Activated T-cell treated with anti-CD3 and anti-CD28 coated beads, Interleukin-2, amount 50 U/mL, for 1 hour (primary cell): ENCODE data around the gene CDH4.

Source experiments
- DNase-seq: peaks from one replicate; pipeline ENCODE4 v3.0.0-alpha.2; 2020

The CDH4 gene

GRCh38 chr20:61594198-61594597 lies 342.1 kb downstream of the CDH4 start:
- DNase-seq = no peak

- DNase-seq = no peak
Observed at GRCh38 chr20:61595216-61595615, 343.2 kb downstream of the CDH4 start.

GRCh38 chr20:61596687-61597330 lies 344.7 kb downstream of the CDH4 start:
- DNase-seq = no peak

- no peak for DNase-seq
Observed at GRCh38 chr20:61597996-61598395, 345.9 kb downstream of the CDH4 start.

DNA sequence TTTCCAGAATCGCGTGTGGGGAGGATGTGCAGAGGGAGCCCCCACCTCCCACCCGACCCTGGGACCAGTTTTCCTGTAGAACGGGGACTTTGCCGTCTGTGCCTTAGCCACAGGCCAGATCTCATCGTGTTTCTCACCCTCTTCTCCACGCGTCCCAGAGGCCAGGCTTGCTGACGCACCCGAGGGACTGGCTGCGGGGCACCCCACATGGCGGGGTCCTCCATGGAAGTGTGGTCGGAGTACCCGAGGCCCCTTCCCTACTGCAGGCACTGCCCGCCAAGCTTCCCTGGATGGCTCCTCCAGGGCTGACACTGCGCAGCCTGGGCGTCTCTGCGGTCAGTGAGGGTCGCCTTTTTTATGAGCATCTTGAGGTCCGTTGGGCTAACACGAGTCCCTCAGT lies 346.5 kb downstream of the CDH4 start:
- no peak for DNase-seq

GRCh38 chr20:61599061-61599531 lies 347.0 kb downstream of the CDH4 start:
- DNase-seq = no peak

- no peak for DNase-seq
Observed at GRCh38 chr20:61599541-61599992, 347.5 kb downstream of the CDH4 start.

DNA sequence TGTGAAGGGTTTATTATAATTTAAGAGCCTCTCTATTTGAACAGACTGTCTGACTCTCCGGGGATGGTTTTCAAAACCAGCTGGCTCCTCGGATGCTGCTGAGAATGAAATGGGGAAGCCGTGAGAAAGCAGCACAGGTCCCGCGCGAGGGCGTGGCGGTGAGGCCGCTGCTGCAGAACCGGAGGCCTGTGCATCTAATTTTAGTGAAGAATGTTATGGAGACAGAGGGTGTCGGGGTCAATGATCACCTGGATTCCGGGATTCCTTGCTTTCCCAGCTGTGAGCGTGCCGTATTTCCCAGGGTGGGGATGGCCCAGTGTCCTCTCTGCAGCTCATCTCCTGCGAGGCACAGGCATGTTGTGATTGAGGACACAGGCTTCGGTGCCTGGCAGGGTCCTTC lies 348.0 kb downstream of the CDH4 start:
- DNase-seq = no peak

GRCh38 chr20:61601361-61601760 lies 349.3 kb downstream of the CDH4 start:
- DNase-seq = no peak

GRCh38 chr20:61601853-61602252 lies 349.8 kb downstream of the CDH4 start:
- no peak for DNase-seq

- no peak for DNase-seq
Observed at GRCh38 chr20:61603715-61604114, 351.7 kb downstream of the CDH4 start.

DNA sequence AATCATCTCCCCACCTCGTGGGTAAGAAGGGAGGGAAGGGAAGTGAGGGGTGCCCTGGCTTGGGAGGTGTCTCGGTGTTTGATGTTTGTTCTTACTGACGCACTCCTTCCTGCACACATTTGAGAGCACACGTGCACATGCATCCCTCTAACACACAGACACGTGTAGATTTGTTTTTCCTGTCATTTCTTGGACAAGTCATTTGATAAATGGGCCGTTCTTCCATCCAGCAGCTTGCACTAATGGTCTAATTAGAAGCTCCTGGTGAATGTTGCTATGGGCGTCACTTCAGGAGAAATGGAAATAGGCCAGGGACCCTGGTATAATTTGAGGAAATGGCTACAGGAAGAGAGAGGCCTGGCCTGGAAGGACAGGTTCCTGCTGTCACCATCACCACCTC lies 352.5 kb downstream of the CDH4 start:
- DNase-seq = no peak

- DNase-seq = no peak
Observed at GRCh38 chr20:61605283-61605682, 353.2 kb downstream of the CDH4 start.

DNA sequence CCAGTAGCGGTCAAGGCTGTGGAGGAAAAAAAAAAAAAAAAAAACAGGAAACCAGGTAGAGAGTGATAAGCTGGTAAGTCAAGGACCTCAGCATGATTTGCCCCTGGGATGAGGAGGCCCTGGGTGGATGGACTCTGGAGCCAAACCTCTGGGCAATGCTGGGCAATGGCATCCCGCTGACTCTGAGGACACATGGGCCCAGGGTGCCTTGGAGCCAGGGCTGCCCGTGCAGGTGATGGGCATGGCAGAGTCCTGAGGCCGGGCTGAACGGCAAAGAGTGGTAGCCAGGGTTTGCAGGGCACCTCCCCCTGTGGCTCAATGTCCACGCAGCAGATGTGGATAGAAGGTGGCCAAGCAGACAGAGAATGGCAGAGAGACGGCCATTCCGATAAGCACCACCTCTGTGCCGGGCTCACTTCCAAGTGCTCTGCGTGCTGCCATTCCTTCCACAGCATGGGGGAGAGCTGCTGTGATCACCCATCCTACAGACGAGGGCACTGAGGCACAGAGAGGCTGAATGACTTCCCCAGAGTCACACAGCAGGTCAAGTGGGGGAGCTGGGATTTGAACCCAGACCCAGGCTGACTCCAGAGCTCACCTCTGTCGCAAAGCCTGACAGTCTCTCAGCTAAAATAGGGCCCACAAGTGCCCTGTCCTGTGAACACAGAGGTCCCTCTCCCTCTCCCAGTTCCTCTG lies 353.9 kb downstream of the CDH4 start:
- no peak for DNase-seq

DNA sequence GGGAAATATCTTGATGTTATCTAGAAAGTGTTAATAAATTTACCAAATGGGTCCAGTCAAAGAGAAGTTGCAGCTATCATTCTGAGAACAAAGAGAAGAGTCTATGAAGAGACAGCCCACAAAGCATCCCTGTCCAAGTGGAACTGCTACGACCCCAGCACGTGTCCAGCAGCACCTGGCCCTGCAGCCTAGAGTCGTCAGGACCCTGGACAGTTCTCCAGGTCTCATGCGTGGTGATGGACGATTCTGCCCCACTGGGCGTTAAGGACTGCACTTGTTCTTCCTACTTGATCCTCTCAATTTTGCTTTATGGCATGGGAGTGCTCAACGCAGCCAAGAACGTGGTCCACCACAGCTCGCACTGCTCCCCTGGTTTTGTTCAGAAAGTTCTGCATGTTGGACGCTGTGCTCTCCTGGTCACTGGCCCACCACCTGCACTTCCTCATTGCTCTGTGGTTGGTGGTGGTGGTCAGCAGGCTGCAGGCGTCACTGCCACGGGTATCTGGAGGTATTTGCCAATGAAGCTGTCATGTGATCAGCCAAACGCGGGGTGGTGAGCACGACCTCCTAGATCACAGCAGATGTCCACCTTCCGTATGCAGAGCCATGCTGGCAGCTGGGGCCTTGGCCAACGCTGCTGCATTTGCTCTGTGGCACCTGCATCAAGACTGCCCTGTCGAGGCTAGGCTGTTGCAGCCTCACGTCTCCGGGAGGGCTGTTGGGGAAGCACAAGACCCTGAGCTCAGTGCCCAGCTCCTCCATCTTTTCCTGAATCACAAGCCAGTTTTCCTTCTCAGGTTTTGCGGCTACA lies 356.4 kb downstream of the CDH4 start:
- no peak for DNase-seq

DNA sequence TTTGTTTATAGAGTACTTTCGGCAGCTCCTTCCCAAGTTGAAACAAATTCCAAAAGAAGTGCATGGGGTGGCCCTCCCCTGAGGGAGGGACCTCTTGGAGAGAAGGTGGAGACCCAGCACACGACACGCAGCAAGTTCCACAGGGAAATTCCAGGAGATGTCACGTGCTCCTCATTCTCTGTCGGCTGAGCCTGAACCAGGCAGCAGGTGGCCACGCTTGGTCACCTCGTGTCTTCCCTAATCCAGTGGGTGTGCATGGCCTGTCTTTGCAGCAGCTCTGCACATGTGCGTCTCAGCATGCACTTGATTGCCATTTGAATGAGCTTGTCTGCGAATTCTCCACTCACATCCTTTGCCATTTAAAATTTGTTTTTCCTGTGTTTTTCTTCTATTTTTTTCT lies 357.4 kb downstream of the CDH4 start:
- DNase-seq = no peak

- DNase-seq = no peak
Observed at GRCh38 chr20:61611401-61612180, 359.5 kb downstream of the CDH4 start.

GRCh38 chr20:61613917-61614705 lies 362.1 kb downstream of the CDH4 start:
- DNase-seq = no peak

GRCh38 chr20:61614706-61615100 lies 362.6 kb downstream of the CDH4 start:
- no peak for DNase-seq

DNA sequence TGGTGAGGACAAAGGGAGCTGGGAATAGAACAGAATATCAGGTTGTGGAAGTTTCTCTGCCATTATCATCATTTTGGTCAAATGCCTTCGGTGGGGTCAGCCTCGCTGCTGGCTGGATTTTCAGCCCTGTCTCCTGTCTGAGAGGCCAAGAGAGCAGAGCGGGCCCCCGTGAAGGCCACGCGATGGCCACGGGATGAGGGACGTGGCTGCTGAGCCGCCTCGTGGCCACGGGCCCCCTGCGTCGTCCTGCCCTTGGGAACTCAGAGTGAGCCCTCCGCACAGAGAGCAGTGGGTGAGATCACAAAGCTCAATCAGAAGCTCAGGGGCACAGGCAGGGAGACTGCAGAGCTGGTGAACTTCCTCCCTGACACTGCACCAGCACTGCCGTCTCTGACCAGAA lies 363.7 kb downstream of the CDH4 start:
- no peak for DNase-seq

DNA sequence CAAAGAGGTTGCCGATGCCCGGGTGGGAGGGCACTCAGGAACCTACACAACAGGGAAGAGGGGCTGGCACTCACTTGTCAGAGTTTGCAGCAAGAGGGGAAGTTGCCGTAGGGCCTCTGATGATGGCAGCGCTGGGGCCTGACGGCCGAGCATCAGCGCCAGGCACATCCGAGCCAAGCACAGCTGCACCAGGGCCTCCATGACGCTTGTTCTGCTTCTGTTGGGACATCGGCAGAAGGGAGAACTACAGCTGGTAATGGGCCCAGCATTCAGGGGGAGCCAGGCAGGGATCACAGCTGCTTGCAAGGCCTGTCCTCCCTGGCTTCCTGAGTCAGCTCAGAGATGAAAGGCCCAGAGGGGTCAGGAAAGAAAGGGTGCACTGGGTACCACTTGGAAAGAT lies 367.7 kb downstream of the CDH4 start:
- no peak for DNase-seq

GRCh38 chr20:61620174-61620573 lies 368.1 kb downstream of the CDH4 start:
- DNase-seq = no peak
